GM18502 (cell line): ENCODE results near the gene SAP30L.
A peak's percentile ranks its signal among the peaks of the same experiment; 100 is the strongest.

Experiments
- ATAC-seq: cut with Tn5 transposase; IDR thresholded peaks from one replicate; pipeline ENCODE4 v1.9.1; 2021; ENCODE audit warnings: mild to moderate bottlenecking; ENCODE audit not compliant: unreplicated experiment, poor library complexity

The SAP30L gene

GRCh38 chr5:154479160-154479943 is 33.6 kb downstream of the SAP30L start:
- no peak for ATAC-seq

DNA sequence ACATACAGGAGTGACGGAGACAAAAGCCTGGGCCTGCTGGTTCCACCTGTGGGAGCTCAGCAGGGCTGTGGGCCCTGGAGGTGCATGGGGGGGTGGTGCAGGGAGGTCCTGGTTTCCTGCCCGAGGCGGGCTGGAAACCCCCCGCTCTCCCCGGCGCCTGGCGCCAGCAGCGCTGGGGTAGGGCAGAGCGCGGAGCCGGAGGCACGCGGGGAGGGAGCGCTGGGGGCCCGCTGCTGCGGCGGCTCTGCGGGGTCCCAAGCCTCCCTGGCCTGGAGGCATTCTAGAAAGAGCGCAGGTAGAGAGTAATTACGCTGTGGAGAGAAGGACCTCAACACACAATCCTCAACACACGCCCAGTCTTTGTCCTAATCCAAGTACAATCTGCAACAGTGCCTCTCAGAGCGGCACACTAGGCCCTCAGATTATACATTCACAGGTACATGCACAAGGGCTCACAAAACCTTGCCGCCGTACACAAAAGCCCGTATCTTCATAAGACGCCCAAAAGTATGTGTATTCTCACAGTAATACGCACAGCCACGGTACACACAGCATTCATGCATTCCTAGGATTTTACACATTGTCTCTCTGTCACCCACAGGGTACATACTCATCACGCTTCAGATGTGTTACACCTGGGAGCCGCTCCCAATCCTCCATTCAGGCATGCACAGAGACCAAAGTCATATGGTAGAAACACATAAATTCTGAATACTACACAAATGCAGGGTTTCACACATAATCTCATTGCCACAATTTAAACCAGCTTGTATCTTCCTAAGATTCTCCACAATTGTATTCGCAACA is 34.4 kb downstream of the SAP30L start:
- ATAC-seq = peak; percentile 52

- ATAC-seq = no peak
Observed at GRCh38 chr5:154480847-154481246, 35.0 kb downstream of the SAP30L start.

DNA sequence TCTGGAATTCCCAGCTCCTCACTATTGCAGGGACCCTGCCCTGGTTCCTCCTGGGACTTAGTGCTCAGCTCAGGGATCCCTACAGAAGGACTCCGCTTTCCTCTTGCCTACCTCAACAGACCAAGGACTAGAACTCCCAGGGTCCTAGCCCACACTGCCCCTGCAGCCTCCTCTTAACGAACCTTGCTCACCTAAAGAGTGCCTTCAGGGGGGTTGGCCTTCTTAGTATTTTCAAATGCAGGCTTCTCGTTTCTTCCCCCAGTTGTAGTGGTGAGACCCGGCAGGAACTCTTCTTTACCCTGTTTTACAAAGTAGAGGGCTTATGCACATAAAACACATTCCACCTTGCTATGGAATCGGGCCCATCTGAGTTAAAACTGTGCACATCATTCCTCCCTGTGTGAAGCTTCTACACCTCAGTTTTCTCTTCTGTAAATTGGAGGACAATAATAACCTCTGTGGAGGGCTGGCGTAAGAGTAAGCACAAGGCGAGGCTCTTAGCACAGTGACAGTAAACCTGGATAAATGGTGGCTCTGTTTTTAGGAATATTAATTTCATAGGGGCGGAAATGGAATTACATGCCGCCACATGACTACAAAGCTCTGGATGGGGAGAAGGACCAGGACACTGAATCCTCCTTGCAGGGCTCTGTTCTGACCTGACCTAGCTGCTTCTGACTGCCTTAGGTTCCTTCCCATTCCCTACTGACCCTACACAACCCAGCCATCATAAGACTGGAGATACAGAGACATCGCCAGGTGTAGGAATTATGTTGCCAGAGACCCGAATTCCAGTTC is 36.0 kb downstream of the SAP30L start:
- ATAC-seq = no peak

DNA sequence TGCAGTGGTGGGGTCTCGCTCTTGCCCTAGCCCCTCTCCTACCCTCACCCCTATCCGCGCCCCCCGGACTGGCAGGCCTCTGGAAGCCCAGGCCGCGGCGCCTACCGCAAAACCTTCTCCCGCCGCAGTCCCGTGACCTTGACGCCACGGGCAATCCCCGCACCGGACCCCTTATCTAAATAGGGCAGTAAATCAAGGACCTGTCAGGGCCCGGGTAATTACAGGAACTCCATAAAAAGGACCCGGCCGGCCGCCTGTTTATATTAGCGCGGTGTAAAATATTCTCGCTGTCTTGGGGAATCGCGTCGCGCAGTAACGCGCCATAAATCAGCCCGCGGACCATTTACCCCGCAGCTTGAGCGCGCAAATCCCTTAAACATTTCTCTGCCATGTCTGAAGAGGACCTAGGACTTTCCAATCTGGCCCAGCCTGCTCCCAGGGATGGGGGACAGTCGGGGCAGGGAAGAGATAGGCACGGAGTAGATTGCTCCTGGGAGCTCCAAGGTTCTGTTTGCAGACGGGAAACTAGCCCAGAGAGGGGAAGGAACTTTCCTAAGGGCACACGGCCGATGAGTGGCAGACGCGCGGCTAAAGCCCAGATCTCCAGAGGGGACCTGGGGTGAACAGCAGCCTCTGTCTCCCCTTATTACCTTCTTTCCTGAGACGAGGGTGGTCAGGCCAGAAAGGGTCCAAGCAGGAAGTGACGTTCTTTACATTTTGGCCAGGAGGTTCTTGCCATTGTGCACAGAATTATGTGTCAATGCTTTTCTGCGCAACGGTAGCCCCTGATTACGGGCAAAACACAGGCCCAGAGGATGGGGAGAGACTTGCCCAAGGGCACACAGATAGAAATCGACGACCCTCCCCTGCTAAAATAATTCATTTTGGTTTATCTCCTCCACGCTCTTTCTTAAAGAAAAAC is 37.0 kb downstream of the SAP30L start:
- ATAC-seq = no peak

DNA sequence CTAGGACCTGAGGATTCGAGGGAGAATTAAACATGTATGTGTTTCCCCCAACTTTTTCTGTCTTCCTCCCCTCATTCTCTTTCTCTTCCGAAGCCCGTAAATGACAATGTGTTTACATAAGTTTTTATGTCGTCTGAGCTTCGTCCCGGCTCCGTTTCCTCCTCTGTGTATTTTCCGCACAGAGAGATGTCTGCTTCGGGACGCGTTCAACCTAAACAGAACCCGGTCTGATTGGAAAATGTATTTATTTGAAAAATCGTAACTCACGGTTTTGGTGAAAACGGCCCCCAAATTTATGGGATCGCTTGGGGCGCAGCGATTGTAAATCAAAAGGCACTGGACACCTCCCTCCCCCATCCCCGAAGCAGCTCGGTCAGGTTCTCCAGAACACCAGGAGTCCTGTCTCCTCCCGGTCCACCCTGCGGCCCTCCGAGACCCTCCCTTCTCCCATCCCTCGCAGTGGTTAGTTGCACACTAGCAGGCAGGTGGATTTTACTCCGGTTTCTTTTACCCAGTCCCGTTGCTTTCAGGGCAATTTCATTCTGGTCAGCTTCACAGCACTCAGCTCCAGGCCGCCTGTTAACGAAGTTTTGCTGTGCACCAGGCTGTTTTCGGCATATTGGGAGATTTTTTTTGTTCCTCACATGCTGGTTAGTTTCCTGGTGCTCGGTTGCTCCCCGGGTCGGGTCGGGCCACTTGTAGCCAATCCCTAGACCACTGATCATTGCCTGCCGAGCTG is 38.0 kb downstream of the SAP30L start:
- ATAC-seq = no peak

DNA sequence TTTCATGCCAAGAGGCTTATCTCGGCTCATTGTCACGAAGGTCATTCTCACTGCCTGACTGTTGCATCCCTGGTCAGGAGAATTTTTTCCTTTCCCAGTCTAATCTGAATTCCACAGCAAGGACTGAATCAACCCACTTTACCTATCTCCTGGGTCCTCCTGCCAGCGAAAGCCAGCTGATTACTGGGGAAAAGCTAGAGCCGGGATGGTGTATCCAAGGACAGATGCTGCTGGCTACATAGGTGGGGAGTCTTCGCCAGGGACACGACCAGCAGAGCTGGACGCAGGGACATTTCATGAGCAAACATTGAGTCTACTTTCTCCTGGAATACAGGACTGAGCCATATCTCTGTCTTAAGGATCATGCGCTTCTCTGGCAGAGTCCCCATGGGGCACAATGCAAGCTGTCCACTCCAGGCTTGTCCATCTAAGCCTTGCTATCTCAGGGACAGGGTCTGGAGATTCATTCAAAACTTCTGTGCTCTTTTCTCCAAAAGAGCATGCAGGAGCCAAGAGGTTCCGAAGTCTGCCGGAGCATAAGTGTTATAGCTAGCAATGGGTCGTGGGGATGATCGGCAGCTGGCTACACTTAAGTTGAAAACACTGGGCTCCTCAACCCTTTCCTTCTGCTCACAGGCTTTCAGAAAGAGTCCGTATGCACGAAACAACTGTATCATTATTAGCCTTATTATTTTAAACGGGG is 38.7 kb downstream of the SAP30L start:
- no peak for ATAC-seq

- no peak for ATAC-seq
Observed at GRCh38 chr5:154485096-154485491, 39.3 kb downstream of the SAP30L start.

GRCh38 chr5:154485850-154486426 is 40.1 kb downstream of the SAP30L start:
- no peak for ATAC-seq

DNA sequence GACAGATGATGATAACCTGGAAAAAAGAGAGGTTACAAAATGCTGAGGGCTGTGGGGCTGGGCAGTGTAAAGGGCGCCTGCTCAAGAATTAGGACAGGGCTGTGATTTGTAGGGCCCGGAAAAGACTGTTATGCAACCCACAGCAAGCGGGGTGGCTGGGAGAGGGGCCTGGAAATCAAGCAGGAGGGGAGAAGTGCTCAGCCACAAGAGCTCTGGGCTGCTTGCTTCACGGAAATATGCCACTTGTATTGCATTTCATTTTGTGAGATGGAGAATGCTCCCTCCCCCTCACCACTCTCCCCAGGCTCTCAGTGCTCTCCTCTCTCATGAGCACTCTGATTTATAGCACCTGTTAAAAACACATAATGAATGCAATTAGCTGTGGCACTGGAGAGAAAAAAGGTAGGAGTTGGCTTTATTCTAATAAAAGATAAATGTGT is 40.6 kb downstream of the SAP30L start:
- no peak for ATAC-seq

- peak; percentile 99 for ATAC-seq
Observed at GRCh38 chr5:154487541-154487940, 41.7 kb downstream of the SAP30L start.

- ATAC-seq = no peak
Observed at GRCh38 chr5:154491941-154492340, 46.1 kb downstream of the SAP30L start.

DNA sequence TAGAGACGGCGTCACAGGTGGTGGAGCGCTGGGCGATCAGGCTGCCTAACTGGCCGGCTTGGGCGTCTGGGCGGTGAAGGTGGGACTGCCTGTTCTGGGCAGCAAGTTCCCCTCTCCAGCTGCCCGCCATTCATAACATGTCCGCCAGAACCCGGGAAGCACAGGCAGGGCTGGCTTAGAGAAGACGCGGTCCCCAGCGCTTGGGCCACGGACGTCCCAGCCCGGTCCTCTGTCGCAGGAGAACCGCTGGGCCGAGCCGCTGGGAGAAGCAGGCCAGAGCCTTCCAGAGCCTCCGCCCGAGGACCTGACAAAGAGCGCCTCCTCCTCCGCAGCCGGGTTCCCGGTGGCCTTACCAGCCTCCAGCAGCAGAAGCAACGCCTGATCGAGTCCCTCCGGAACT is 47.5 kb downstream of the SAP30L start:
- ATAC-seq = no peak

GRCh38 chr5:154494036-154494435 is 48.2 kb downstream of the SAP30L start:
- ATAC-seq = no peak

DNA sequence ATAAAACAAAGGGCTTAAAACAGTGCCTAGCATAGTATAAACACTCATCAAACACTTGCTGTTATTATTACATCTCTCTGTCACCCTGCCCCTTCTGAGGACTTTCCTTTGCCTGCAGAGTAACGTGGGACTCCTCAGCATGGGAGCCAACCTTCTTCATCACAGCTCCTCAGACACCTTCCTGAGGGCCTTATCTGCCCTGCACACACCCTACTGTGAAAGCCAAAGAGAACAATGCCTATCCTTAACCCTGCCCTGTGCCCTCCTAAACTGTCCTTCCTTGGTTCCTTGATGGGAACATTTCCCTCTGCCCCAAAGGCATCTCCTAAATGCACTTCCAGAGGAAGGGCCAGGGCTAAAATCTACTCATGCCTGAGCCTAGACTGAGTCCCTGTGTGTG is 52.8 kb downstream of the SAP30L start:
- no peak for ATAC-seq

DNA sequence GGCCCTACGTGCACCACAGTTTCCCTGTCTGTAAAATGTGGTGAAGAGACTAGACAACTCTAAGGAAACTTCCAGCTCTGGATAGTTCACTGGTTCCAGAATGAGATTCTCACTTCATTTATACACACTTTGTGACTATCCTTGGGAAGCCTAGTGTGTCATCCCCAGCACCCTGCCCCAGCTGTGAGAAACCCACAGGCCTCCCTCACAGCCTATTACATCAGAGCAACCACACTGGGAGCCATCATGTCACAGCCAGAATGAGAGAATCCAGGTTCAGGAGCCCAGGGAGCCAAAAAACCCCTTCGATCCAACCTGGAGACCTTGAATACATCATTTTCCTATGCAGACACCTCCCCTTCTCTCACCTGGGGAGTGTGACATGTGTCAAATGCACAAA is 53.2 kb downstream of the SAP30L start:
- ATAC-seq = no peak

DNA sequence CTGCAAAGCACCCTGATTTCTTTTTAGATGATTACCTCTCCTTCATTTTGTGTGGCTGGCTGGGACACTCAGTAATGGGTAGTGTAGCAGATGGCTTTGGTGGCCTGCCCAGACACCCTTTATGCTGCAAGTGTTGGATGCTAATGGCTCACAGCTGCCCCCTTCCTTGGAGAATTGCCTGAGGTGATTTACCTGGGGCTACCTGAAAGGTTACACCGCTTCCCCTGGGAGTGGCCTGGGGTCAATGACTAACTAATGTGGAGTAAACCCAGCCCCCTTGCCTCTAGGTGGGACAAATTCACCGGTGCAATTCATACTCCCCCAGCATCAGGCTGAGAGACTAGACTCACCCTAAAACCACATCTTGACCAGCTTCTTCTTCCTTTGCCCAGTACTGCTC is 55.8 kb downstream of the SAP30L start:
- no peak for ATAC-seq

DNA sequence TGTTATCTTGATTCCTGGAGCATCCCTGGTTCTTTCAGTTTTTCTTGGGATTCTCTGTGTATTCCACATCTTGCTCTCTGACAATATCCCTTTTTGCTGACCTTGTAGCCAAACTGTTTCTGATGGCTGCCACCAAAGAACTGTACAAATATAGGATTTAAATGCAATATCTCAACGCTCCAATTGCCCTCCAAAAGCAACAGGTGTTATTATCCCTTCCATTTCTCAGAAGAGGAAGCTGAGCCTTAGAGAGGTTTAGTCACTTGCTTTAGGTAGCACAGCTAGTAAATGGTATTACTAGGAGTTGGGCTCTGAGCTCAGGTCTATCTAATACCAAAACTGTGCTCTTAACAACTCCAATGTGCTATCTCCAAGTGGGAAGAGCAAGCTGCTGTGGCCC is 56.4 kb downstream of the SAP30L start:
- ATAC-seq = no peak
